Stimulated activated CD8-positive, alpha-beta memory T cell treated with anti-CD3 and anti-CD28 coated beads, Interleukin-7, amount 100 ng/mL, for 4 hours (primary cell): ENCODE data around the gene SMAD7.

Source experiments
- DNase-seq, 2 donors: peaks; one replicate each; pipeline ENCODE4 v3.0.0-alpha.2; 2020; ENCODE audit warnings: low read depth in 2 of 2

SMAD7 gene, protein sequence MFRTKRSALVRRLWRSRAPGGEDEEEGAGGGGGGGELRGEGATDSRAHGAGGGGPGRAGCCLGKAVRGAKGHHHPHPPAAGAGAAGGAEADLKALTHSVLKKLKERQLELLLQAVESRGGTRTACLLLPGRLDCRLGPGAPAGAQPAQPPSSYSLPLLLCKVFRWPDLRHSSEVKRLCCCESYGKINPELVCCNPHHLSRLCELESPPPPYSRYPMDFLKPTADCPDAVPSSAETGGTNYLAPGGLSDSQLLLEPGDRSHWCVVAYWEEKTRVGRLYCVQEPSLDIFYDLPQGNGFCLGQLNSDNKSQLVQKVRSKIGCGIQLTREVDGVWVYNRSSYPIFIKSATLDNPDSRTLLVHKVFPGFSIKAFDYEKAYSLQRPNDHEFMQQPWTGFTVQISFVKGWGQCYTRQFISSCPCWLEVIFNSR

DNA sequence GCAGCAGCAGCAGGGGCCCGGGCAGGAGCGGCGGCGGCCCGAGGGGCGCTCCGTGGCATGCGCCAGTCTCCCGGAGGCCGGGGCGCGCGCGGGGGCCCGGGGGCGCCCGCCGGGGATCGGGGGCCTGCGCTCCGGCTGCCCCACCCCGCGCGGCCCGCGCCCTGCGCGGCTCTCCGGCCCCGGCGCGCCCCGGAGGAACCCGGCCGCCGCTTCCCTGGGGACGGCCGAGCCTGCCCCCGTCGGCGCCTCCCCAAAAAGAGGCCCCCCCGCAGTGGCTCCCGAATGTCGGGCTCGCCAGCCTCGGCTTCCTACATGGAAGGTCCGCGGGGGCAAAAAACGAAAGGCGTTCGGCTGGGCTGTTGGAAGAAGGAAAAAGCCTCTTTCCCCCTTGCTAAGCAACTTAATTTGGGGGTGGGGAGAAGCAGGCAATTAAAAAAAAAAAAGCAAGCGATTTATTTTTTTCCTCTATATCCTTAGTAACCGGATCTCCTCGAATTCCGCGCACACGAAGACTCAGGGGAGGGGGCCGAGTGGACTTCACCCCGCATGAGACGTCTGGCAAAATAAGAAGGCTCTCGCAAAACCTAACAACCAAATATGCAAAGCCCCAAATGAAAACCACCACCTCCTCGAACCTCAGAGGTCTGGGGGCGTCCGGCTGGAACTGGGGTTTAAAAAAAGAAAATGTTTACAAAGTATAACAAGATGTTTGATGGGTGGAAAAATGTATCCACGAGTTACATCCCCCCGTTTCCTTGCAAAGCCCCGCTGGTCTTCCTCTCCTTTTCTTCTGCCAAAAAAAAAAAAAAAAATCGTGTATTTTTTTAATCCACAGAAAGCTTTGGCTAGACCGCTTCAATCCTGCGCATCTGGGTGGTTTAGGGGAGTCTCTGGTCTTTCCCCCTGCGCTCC, at the start of gene SMAD7:
Gene SMAD7 (minus strand): TSS at position 430 of the 912 bp plus-strand sequence. CDS start 541 bp downstream, outside the sequence.
- DNase-seq, result no peak

DNA sequence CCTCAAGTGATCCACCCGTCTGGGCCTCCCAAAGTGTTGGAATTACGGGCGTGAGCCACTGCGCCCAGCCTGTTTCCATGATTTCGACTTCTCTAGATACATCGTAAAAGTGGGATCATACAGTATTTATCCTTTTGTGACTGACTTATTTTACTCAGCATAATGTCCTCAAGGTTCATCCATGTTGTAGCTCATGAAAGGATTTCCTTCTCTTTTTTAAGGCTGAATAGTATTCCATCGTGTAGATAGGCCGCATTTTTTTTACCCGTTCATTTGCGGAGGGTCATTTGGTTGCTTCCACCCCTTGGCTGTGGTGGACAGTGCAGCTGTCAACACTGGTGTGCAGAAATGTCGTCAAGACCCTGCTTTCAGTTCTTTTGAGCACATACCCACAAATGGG, 48.8 kb upstream of the SMAD7 start:
- no peak for DNase-seq

DNA sequence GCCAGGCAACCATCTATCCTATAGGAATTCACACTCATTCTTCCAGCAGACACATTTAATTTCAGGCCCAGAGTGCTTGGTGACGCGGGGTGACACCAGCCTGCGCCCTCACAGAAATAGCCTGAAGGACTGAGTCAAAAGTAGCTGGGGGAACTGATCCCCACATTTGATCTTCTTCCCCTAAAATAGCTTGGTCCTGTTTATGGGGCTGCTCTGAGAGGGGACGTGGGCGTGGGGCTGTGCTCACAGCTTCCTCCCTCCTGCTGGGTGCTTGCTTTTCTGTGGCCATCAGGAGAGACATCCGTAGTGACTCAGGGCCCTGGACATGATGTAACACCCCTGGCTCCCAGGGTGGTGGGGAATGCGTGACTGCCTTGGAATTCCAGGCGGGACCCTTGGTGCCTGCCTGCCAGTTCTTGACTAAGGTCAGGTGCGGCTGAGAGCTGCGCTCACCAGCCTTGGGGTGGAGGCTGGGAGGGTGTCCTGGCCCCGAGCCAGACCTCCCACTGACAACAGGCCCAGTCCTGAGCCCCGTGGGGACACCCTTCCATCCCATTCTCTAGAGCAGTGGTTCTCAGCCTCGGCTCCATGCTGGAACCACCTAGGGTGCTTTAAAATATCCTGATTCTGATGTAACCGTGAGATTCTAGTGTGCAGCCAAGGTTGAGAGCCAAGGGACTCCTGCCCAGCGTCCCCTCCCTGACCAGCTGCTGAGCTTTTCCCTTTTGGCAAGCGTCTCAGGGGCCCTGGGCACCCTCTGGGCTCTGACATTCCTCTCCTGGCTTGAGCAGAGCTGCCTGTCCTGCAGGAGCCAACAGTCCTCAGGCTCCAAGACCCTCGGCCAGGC, 47.4 kb upstream of the SMAD7 start:
- DNase-seq, result no peak

- DNase-seq, result no peak
Observed at GRCh38 chr18:48997681-48997984, 46.9 kb upstream of the SMAD7 start.

- DNase-seq, result no peak
Observed at GRCh38 chr18:48996901-48997463, 46.2 kb upstream of the SMAD7 start.

DNA sequence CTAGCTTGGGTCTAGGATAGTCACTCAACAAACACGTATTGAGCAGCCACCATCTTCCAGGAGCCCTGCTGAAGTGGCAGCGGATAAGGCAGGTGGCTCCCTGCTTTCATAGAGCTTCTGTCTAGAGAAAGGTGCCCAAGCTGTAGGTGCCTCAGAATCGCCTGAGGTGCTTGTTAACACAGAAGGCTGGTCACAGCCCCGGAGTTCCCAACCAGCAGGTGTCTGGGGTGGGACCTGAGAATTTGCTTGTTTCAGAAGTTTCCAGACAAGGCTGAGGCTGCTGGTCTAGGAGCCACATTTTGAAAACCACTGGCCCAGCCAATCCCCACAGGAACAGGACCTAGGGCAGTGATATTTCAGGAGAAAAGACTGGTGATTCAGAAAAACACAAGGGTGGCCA, 45.3 kb upstream of the SMAD7 start:
- DNase-seq, result no peak

DNA sequence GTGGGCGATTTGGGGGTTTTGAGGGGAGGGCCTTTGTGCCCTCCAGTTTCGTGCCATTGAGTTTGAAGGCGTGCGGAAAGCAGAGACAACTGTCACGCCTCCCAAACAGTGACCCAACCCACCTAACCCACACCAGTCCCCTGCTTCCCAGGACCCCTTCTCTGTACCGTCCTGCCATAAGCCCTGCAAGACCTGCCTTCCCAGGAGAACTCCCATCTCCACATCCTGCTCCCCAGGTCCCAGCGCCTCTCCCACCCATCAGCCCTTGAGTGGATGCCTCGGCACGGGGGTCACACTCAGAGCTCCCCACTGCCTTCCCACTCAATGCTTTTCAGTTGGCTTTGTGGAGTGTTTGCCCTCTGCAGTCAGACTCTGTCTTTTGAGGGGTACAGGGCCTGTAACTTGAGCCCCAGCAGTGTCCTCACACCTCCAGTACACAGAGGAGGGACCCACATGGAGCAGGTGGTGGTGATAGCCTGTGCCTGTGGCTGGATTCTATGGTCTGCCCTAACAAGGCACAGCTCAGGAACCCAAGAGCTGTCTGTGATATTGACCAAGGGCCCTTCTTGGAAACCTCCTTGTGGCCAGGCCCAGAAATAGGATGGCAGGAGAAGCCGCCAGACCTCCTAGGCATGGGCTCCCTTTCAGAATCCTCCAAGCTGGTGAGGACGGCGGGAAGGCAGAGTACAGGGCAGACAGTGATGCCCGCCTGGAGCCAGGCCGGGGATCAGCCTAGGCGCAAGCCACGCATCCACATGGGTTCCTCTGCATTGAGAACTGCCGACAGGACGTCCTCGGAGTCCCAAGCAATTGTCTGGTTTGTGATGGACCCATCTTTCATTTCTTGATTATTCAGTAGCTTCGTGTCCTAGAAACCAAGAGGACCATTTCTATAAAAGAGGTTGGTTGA, 44.4 kb upstream of the SMAD7 start:
- DNase-seq, result no peak

GRCh38 chr18:48994044-48994651, 43.4 kb upstream of the SMAD7 start:
- no peak for DNase-seq

- DNase-seq, result no peak
Observed at GRCh38 chr18:48993586-48993985, 42.8 kb upstream of the SMAD7 start.

- no peak for DNase-seq
Observed at GRCh38 chr18:48992791-48993555, 42.2 kb upstream of the SMAD7 start.

DNA sequence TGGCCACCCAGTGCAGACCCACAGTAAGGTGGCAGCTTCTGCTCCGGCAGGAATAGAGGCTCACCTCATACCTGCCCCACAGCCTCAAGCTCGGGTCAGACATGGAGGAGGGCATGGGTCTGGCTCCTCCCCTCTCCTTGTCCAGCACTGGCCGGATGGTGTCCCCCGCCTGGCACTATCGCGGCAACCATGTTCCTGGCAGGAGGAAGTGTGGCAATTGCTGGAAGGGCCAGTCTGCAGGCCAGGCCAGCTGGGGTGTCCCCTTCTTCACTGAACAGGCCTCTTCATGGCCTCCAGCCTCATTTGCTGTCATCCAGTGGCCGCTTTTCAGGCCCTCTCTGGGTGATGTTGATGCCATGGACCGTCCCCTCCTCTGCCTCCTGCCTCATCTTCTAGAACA, 41.4 kb upstream of the SMAD7 start:
- DNase-seq, result no peak

- DNase-seq, result no peak
Observed at GRCh38 chr18:48991676-48992075, 40.9 kb upstream of the SMAD7 start.

- DNase-seq, result no peak
Observed at GRCh38 chr18:48991319-48991660, 40.5 kb upstream of the SMAD7 start.

- DNase-seq, result no peak
Observed at GRCh38 chr18:48990481-48991318, 39.9 kb upstream of the SMAD7 start.

DNA sequence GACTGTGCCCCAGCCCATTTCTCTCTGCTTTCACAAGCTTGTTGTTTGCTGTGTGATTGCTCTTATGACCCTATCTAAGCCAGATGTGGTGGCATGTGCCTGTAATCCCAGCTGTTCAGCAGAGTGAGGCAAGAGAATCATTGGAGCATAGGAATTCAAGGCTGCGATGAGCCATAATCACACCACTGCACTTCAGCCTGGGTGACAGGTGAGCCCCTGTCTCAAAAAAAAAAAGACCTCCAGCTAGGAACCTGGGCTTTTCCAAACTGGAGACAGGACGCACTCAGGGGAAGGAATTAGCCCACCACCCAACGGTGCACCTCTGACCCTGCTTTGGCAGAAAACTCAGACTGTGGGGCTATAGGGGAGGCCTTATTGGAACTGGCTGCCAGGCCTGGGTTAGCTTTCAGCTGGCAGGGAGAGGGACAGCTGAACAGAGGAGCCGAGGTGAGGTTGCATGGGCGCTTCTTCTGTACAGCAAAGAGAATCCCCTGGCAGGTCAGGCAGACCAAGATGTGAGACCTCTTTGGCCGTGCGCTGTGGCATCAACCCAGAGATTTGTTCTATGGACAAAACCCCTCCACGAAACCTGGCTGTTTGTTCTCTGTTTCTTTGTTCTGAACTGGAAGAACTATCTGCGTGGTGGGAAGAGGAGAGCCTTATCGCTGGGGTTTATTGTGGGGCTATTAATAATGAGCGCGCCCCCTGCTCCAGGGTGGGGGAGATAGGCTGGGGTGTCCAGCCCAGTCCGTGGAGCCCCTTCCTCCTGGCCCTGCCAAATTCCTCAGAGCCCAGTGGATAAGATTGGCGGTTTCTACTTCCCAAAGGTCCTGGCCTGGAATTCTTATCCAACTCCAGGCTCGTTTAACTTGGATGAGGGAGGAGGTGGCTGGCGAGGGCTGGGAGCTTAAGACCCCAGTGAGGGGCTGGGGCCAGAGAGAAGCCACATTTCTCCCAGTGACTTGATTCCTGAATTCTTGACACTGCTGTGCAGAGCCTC, 38.8 kb upstream of the SMAD7 start:
- DNase-seq, result no peak

DNA sequence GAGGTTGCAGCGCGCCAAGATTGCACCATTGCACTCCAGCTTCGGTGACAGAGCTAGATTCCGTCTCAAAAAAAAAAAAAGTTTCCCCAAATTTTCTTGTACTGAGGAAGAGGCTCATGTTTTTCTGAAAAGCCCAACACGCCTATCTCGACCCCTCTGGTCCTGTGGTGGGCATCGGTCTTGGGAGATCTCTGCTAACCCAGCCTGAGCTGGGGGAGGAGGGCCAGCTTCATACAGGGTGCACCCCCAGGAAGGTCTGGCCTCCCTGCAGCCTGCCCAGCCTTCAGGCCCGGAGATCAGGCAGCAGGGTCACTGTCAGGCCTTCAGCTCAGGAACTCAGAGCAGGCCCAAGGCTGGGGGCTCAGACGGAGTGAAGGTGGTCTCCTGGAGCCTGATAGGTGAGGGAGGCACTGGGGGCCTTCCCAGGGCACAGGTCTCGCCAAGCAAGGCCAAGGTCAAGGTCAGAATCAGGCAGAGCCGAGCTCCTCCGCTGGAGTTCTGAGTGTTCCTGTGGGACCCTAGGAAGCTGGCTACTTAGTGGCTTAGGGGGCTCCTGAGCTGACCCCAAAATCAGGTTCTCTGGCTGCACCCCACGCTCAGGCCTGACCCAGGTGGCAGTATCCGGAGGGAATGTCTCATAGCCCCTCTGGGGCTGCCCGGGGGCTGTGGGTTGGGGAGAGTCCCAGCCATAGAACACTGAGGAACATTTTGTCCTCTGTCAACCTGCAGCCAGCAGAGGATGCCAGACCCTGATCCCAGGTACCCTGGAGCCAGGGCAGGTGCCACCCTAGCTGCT, 37.9 kb upstream of the SMAD7 start:
- no peak for DNase-seq

GRCh38 chr18:48987821-48988220, 37.1 kb upstream of the SMAD7 start:
- DNase-seq, result no peak
